ENCODE data around the gene DDX43. TPM values are rescaled to one million over a fixed set of nuclear protein-coding genes. Genes with fewer than 3 reads are reported as not detected.

The DDX43 gene
- total and polyA plus RNA-seq, 2 of the 4 experiments (the other 2 are of a cell fraction) = 0.07 TPM; not detected in 1

DNA sequence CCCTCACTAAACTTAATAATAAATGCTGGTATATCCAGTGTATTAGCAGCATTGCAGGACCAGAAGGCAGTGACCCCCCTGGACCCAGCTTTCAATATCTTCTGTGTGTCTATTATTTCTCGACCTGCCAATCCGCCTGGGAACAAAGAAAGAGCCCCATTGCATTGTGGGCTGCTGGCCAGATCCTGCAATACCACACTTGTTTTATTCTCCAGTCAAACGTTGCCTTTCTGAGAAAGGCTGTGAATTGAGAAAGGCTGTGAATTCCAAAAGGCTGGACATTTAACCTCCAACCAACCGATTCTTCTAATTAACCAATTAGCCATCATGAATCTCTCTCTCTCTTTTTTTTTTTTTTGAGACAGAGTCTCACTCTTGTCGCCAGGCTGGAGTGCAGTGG is 65.4 kb downstream of the DDX43 start:
- Histone ChIP-seq H3K56ac (ENCODE audit: extremely low read depth, insufficient read depth, low read length) (no peak overlapping the region), H2AK5ac (ENCODE audit: low read depth, low read length) (no peak overlapping the region), H4K91ac (ENCODE audit: insufficient read depth, low read depth, low read length) (no peak overlapping the region), H3K9me1 (ENCODE audit: insufficient read depth, low read length) (no peaks in the 10 kb centered on the region), H3K14ac (replicated peaks; ENCODE audit: low read depth, low read length) (no peak overlapping the region), H3K9me3 (ENCODE audit: control insufficient read depth, insufficient read depth, low read length) (no peaks in the 10 kb centered on the region), H3K4me1 (ENCODE audit: control insufficient read depth, insufficient read depth, low read length) (peaks cover 2% of the 10 kb centered on the region; the same call in 1 of the 2 replicates), H3K18ac (ENCODE audit: low read depth, low read length) (no peak overlapping the region), H3K36me3 (ENCODE audit: control insufficient read depth, insufficient read depth, low read length) (no peaks in the 10 kb centered on the region; the same call in 1 of the 2 replicates), H4K8ac (ENCODE audit: low read depth in 2 of 2, low read length in 2 of 2) (no peak overlapping the region), H2BK120ac (ENCODE audit: low read depth, low read length) (no peak overlapping the region), H4K20me1 (ENCODE audit: insufficient read depth, low read length) (no peaks in the 10 kb centered on the region; the same call in 1 of the 2 replicates), H3K9ac (ENCODE audit: low read depth, low read length) (no peak overlapping the region), H2BK20ac (ENCODE audit: low read depth, low read length) (no peak overlapping the region), H3K23ac (ENCODE audit: low read depth, low read length) (no peak overlapping the region), H2BK15ac (ENCODE audit: low read depth, low read length) (no peak overlapping the region), H2AFZ (replicated peaks; ENCODE audit: low read length, poor library complexity) (no peak overlapping the region), H3K4me2 (ENCODE audit: low read depth, low read length) (no peak overlapping the region), H3K27ac (ENCODE audit: insufficient read depth, low read length) (no peak overlapping the region), H3K79me1 (ENCODE audit: low read depth in 1 of 2, low read length in 2 of 2) (peaks cover 14 to 32% of the 10 kb centered on the region in 2 experiments), H3K27me3 (ENCODE audit: control insufficient read depth, insufficient read depth, low read length) (no peaks in the 10 kb centered on the region), H2AK9ac (replicated peaks; ENCODE audit: low read depth, low read length, poor library complexity) (no peak overlapping the region), H3K4me3 (ENCODE audit: insufficient read depth, low read depth, low read length) (no peak overlapping the region), H2BK5ac (ENCODE audit: low read depth, low read length, poor library complexity, severe bottlenecking) (no peak overlapping the region), H4K5ac (ENCODE audit: low read depth, low read length) (no peak overlapping the region), H3K4ac (ENCODE audit: low read depth, low read length) (no peak overlapping the region)
- intact Hi-C loops (cut with micrococcal nuclease) (no loop called here), dilution Hi-C loops (cut with HindIII; ENCODE audit: low sequenced_read_pairs, unreplicated experiment) (no loop called here), in situ Hi-C loops (cut with MboI; ENCODE audit: low sequenced_read_pairs) (no loop called here)
- no TSS peak for BruUV-seq (replicated peaks)
- ATAC-seq (ENCODE audit: low read depth) = no peak
- ChIA-PET CTCF (no interaction called here), POLR2A (ENCODE audit: unreplicated experiment) (no interaction called here)
- 88% methylated on average over 1 of the region's 5 CpGs; no CpG with 5 or more reads in 1 of the 2 experiments for WGBS, 2 experiments (ENCODE audit: extremely low coverage in 2 of 2, insufficient read length in 1 of 2)
- no peak for DNase-seq
- TF ChIP-seq NFE2L2 (IDR thresholded peaks at IDR 0.05; ENCODE audit: low read depth, low read length) = no peak
- TF ChIP-seq, protein P1, sequence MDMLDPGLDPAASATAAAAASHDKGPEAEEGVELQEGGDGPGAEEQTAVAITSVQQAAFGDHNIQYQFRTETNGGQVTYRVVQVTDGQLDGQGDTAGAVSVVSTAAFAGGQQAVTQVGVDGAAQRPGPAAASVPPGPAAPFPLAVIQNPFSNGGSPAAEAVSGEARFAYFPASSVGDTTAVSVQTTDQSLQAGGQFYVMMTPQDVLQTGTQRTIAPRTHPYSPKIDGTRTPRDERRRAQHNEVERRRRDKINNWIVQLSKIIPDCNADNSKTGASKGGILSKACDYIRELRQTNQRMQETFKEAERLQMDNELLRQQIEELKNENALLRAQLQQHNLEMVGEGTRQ (IDR thresholded peaks at IDR 0.05; ENCODE audit: low read depth, low read length) = no peak
- TF ChIP-seq CHD1 (IDR thresholded peaks at IDR 0.05; ENCODE audit: low read depth, low read length) = no peak
- no peak for TF ChIP-seq POLR2A (IDR thresholded peaks at IDR 0.05; ENCODE audit: low read depth, low read length)
- TF ChIP-seq MAZ (IDR thresholded peaks at IDR 0.05; ENCODE audit: borderline replicate concordance, low read depth, low read length) = no peak
- TF ChIP-seq, protein P2, sequence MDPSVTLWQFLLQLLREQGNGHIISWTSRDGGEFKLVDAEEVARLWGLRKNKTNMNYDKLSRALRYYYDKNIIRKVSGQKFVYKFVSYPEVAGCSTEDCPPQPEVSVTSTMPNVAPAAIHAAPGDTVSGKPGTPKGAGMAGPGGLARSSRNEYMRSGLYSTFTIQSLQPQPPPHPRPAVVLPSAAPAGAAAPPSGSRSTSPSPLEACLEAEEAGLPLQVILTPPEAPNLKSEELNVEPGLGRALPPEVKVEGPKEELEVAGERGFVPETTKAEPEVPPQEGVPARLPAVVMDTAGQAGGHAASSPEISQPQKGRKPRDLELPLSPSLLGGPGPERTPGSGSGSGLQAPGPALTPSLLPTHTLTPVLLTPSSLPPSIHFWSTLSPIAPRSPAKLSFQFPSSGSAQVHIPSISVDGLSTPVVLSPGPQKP (IDR thresholded peaks at IDR 0.05; ENCODE audit: borderline replicate concordance, low read depth, low read length) = no peak
- no peak for TF ChIP-seq MAFK (IDR thresholded peaks at IDR 0.05; ENCODE audit: low read depth, low read length)
- TF ChIP-seq RAD21 (IDR thresholded peaks at IDR 0.05; ENCODE audit: low read length) = no peak

Data from IMR-90 (cell line).